ENCODE measurements around the gene CDH23. TPM values are rescaled to one million over a fixed set of nuclear protein-coding genes. Genes with fewer than 3 reads are reported as not detected.

CDH23 gene
- total RNA-seq, 1 donor: 0.36 TPM

- Histone ChIP-seq H3K36me3 (ENCODE audit: insufficient read depth, low read length) (no peaks in the 10 kb centered on the region), H3K27me3 (ENCODE audit: insufficient read depth, low read length) (peaks cover 37% of the 10 kb centered on the region), H3K9me3 (ENCODE audit: low read depth, low read length) (no peaks in the 10 kb centered on the region), H2AFZ (ENCODE audit: low read length) (no peak overlapping the region), H3K4me1 (ENCODE audit: insufficient read depth, low read length) (no peaks in the 10 kb centered on the region), H3K4me3 (ENCODE audit: insufficient read depth, low read length) (no peak overlapping the region), H3K79me2 (ENCODE audit: insufficient read depth, low read length) (no peaks in the 10 kb centered on the region), H3K4me2 (ENCODE audit: insufficient read depth, low read length) (no peak overlapping the region), H4K20me1 (ENCODE audit: insufficient read depth, low read length) (no peaks in the 10 kb centered on the region), H3K27ac (ENCODE audit: low read depth, low read length) (no peak overlapping the region)
- TF ChIP-seq CTCF (IDR thresholded peaks at IDR 0.05; ENCODE audit: extremely low read depth, low read depth, low read length): no peak
- DNase-seq (ENCODE audit: insufficient read length, low spot score, missing footprints): no peak
Measured at GRCh38 chr10:71637305-71637704, 240.6 kb downstream of the CDH23 start.

- H3K79me2 ChIP-seq (ENCODE audit: insufficient read depth, low read length): no peaks in the 10 kb centered on the region
- H3K4me1 ChIP-seq (ENCODE audit: insufficient read depth, low read length): no peaks in the 10 kb centered on the region
- H3K36me3 ChIP-seq (ENCODE audit: insufficient read depth, low read length): no peaks in the 10 kb centered on the region
- no peak overlapping the region for H3K27ac ChIP-seq (ENCODE audit: low read depth, low read length)
- H3K4me2 ChIP-seq (ENCODE audit: insufficient read depth, low read length): no peak overlapping the region
- H3K27me3 ChIP-seq (ENCODE audit: insufficient read depth, low read length): peaks cover 37% of the 10 kb centered on the region
- TF ChIP-seq CTCF (IDR thresholded peaks at IDR 0.05; ENCODE audit: extremely low read depth, low read depth, low read length): no peak
- H4K20me1 ChIP-seq (ENCODE audit: insufficient read depth, low read length): no peaks in the 10 kb centered on the region
- no peaks in the 10 kb centered on the region for H3K9me3 ChIP-seq (ENCODE audit: low read depth, low read length)
- DNase-seq (ENCODE audit: insufficient read length, low spot score, missing footprints): no peak
- H2AFZ ChIP-seq (ENCODE audit: low read length): no peak overlapping the region
- no peak overlapping the region for H3K4me3 ChIP-seq (ENCODE audit: insufficient read depth, low read length)
Measured at GRCh38 chr10:71638064-71638821, 241.5 kb downstream of the CDH23 start.

- no peak for TF ChIP-seq CTCF (IDR thresholded peaks at IDR 0.05; ENCODE audit: extremely low read depth, low read depth, low read length)
Measured at GRCh38 chr10:71638822-71639719, 242.4 kb downstream of the CDH23 start.

GRCh38 chr10:71640607-71641006 is 243.9 kb downstream of the CDH23 start:
- no peak overlapping the region for H2AFZ ChIP-seq (ENCODE audit: low read length)

More at GRCh38 chr10:71638822-71639719, 242.4 kb downstream of the CDH23 start:
- Histone ChIP-seq H3K79me2 (ENCODE audit: insufficient read depth, low read length) (no peaks in the 10 kb centered on the region), H3K27me3 (ENCODE audit: insufficient read depth, low read length) (peaks cover 37% of the 10 kb centered on the region), H3K36me3 (ENCODE audit: insufficient read depth, low read length) (no peaks in the 10 kb centered on the region), H3K27ac (ENCODE audit: low read depth, low read length) (no peak overlapping the region), H3K4me2 (ENCODE audit: insufficient read depth, low read length) (no peak overlapping the region), H3K4me3 (ENCODE audit: insufficient read depth, low read length) (no peak overlapping the region), H3K4me1 (ENCODE audit: insufficient read depth, low read length) (no peaks in the 10 kb centered on the region), H4K20me1 (ENCODE audit: insufficient read depth, low read length) (no peaks in the 10 kb centered on the region), H3K9me3 (ENCODE audit: low read depth, low read length) (no peaks in the 10 kb centered on the region), H2AFZ (ENCODE audit: low read length) (no peak overlapping the region)
- DNase-seq (ENCODE audit: insufficient read length, low spot score, missing footprints): peak; percentile 77

More at GRCh38 chr10:71640607-71641006, 243.9 kb downstream of the CDH23 start:
- no peak for TF ChIP-seq CTCF (IDR thresholded peaks at IDR 0.05; ENCODE audit: extremely low read depth, low read depth, low read length)
- peak; percentile 58 for DNase-seq (ENCODE audit: insufficient read length, low spot score, missing footprints)
- Histone ChIP-seq H3K79me2 (ENCODE audit: insufficient read depth, low read length) (no peaks in the 10 kb centered on the region), H4K20me1 (ENCODE audit: insufficient read depth, low read length) (no peaks in the 10 kb centered on the region), H3K4me2 (ENCODE audit: insufficient read depth, low read length) (no peak overlapping the region), H3K9me3 (ENCODE audit: low read depth, low read length) (no peaks in the 10 kb centered on the region), H3K4me1 (ENCODE audit: insufficient read depth, low read length) (no peaks in the 10 kb centered on the region), H3K36me3 (ENCODE audit: insufficient read depth, low read length) (no peaks in the 10 kb centered on the region), H3K27ac (ENCODE audit: low read depth, low read length) (no peak overlapping the region), H3K4me3 (ENCODE audit: insufficient read depth, low read length) (no peak overlapping the region), H3K27me3 (ENCODE audit: insufficient read depth, low read length) (peaks cover 33% of the 10 kb centered on the region)
